K562 (cell line): ENCODE data around the gene IGSF3. TPM values are rescaled to one million over a fixed set of nuclear protein-coding genes. Genes with fewer than 3 reads are reported as not detected.
A peak's percentile ranks its signal among the peaks of the same experiment; 100 is the strongest.

Source experiments
- CREB1 ChIP-seq, 2 experiments: sonication (generic) in 1 of 2; formaldehyde crosslinking in 1 of 2; IDR thresholded peaks; 2 replicates each; pipeline versions ENCODE4 v1.6.1 to v1.8.0; 2012 to 2022; ENCODE audit warnings: inconsistent platforms in 1 of 2, mild to moderate bottlenecking in 1 of 2, missing genetic modification reagents in 1 of 2, moderate library complexity in 1 of 2
- ELF2 ChIP-seq: fragments of 250-450 bp; sonication (Bioruptor Pico); IDR thresholded peaks from 2 replicates; pipeline ENCODE4 v1.5.0; 2021; ENCODE audit warnings: mild to moderate bottlenecking
- FIP1L1 ChIP-seq: fragments of 200-400 bp; formaldehyde crosslinking; IDR thresholded peaks from 2 replicates; pipeline ENCODE4 v1.6.1; 2018; ENCODE audit warnings: mild to moderate bottlenecking, low read depth, low read length; ENCODE audit not compliant: poor library complexity, severe bottlenecking
- NCOR1 ChIP-seq: fragments of 450-650 bp; IDR thresholded peaks from 2 replicates; pipeline ENCODE4 v1.6.1; 2016; ENCODE audit warnings: mild to moderate bottlenecking, moderate library complexity
- NEUROD1 ChIP-seq: fragments of 150-350 bp; IDR thresholded peaks from 2 replicates; pipeline ENCODE4 v1.6.1; 2014; ENCODE audit warnings: borderline replicate concordance, low read length, low read depth; ENCODE audit not compliant: partially characterized antibody
- PCBP2 ChIP-seq: fragments of 200-400 bp; formaldehyde crosslinking; IDR thresholded peaks from 2 replicates; pipeline ENCODE4 v1.6.1; 2018; ENCODE audit warnings: low read length, low read depth, mild to moderate bottlenecking, moderate library complexity; ENCODE audit not compliant: poor library complexity, severe bottlenecking
- RFX5 ChIP-seq: IDR thresholded peaks from 2 replicates; pipeline ENCODE4 v1.6.1; 2011; ENCODE audit warnings: low read depth, mild to moderate bottlenecking, improper control_type of control experiment, low read length
- U2AF1 ChIP-seq: fragments of 200-400 bp; formaldehyde crosslinking; optimal IDR thresholded peaks from 2 replicates; pipeline ENCODE3; 2017; ENCODE audit warnings: mild to moderate bottlenecking, low read depth, low read length, moderate library complexity
- YY1 ChIP-seq, 3 experiments: IDR thresholded peaks; 2 replicates each; pipeline ENCODE4 v1.6.1; 2011; ENCODE audit warnings: low read length in 2 of 3, mild to moderate bottlenecking in 2 of 3, moderate library complexity in 2 of 3, borderline replicate concordance in 1 of 3, control low read depth in 1 of 3, low read depth in 1 of 3; ENCODE audit not compliant: insufficient read depth in 3 of 3, insufficient replicate concordance in 2 of 3, control insufficient read depth in 1 of 3, insufficient read length in 1 of 3; ENCODE audit errors: extremely low read depth in 1 of 3
- polyA plus RNA-seq, 8 experiments: library from polyadenylated mRNA; depleted of rRNA in 4 of 8; stranded (reverse) in 5 of 8; unstranded in 3 of 8; fragments of >200 nt; fragmentation: Nextera tagmentation in 2 of 8; fragmentation: Illumina TruSeq in 1 of 8; extraction: Ambion mirVana in 2 of 8; extraction: Trizol in 1 of 8; gene quantifications; 2 replicates each; pipeline versions ENCODE4 v1.2.1 to v1.2.3, GENCODE V29; 2011 to 2014; ENCODE audit warnings: inconsistent platforms in 1 of 8, missing spikeins in 1 of 8
- total RNA-seq, 7 experiments: library from RNA; depleted of rRNA in 6 of 7; stranded (reverse); fragments of >200 nt in 6 of 7; fragmentation: Illumina TruSeq in 2 of 7; extraction: Trizol in 2 of 7; gene quantifications; 2 replicates each; pipeline versions ENCODE4 v1.2.1 to v1.2.3, GENCODE V29; 2011 to 2021; ENCODE audit warnings: low replicate concordance in 1 of 7
- TF ChIP-seq, protein P1 (sequence below): fragments of 450-650 bp; IDR thresholded peaks from one replicate; pipeline ENCODE4 v1.6.1; 2018; ENCODE audit warnings: mild to moderate bottlenecking, moderate library complexity; ENCODE audit not compliant: partially characterized antibody
- TF ChIP-seq, protein P2 (sequence below): fragments of 150-350 bp; conservative IDR thresholded peaks from 2 replicates; pipeline ENCODE4 v1.6.1; 2014; ENCODE audit warnings: low read length
- TF ChIP-seq, protein P3 (sequence below): fragments of 450-650 bp; IDR thresholded peaks from 2 replicates; pipeline ENCODE4 v1.6.1; 2016; ENCODE audit warnings: missing biosample characterization, missing genetic modification characterization
- TF ChIP-seq, protein P4 (sequence below), 2 experiments: fragments of 450-650 bp in 1 of 2; IDR thresholded peaks; 2 replicates each; pipeline ENCODE4 v1.6.1; 2011 to 2017; ENCODE audit warnings: low read depth in 2 of 2, antibody characterized with exemption in 1 of 2, borderline replicate concordance in 1 of 2, low read length in 1 of 2, mild to moderate bottlenecking in 1 of 2, mixed read lengths in 1 of 2; ENCODE audit not compliant: control insufficient read depth in 1 of 2
- TF ChIP-seq, protein P5 (sequence below): fragments of 450-650 bp; formaldehyde crosslinking; IDR thresholded peaks from 2 replicates; pipeline ENCODE4 v1.4.0; 2020; ENCODE audit warnings: mild to moderate bottlenecking, moderate library complexity

Gene IGSF3
- total and polyA plus RNA-seq, 9 of the 15 experiments (the other 6 are each of a cell fraction or from before 2014, with no cell fraction given): 1.1 to 15.0 (median 8.3) TPM

DNA sequence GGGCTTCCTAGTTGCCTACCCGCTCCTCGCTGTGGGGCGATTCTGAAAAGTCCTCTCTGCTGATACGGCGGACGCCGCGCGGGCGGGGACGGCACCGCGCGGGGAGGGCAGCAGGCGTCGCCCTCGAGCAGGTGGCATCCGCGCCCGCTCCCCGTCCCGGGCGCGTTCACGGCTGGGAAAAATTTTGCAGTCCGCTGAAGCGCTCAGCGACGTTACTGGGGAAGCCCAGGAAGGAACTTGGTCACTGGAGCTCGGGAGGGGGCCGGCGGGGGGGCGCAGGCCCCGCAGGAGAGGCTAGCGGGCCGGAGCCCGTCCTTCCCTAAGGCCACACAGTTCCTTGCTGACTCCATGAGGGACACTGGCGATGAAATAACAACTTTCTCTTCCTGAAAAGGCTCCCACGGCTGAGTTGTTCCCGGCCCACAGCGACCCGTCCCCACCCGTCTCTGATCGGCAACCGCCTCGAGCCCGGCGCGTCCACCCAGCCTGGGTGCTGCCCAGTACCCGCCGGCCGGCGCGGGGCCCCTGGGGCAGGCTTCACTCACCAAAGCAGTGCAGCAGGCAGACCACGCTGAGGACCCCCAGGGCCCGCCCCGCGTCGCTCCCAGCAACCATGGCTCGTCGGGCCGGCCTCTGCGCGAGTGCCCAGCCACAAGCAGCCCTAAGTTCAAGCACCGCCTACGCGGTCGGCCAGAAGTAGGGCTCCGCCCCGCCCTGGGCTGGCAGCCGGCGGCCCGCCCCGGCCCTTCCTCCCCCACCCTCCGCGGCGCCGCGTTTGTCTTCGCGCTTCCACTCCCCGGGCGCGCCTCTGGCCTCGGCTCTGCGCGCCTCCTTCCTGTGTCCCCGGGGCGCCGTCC, 96.9 kb downstream of the IGSF3 start, which contains the start of gene CD58 (continued):
- TF ChIP-seq, protein P1, sequence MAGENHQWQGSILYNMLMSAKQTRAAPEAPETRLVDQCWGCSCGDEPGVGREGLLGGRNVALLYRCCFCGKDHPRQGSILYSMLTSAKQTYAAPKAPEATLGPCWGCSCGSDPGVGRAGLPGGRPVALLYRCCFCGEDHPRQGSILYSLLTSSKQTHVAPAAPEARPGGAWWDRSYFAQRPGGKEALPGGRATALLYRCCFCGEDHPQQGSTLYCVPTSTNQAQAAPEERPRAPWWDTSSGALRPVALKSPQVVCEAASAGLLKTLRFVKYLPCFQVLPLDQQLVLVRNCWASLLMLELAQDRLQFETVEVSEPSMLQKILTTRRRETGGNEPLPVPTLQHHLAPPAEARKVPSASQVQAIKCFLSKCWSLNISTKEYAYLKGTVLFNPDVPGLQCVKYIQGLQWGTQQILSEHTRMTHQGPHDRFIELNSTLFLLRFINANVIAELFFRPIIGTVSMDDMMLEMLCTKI: no peak
- TF ChIP-seq ELF2 (CRISPR knock-in tag): no peak
- TF ChIP-seq PCBP2: peak; percentile 35
- no peak for TF ChIP-seq RFX5
- TF ChIP-seq U2AF1: no peak
- TF ChIP-seq, protein P2, sequence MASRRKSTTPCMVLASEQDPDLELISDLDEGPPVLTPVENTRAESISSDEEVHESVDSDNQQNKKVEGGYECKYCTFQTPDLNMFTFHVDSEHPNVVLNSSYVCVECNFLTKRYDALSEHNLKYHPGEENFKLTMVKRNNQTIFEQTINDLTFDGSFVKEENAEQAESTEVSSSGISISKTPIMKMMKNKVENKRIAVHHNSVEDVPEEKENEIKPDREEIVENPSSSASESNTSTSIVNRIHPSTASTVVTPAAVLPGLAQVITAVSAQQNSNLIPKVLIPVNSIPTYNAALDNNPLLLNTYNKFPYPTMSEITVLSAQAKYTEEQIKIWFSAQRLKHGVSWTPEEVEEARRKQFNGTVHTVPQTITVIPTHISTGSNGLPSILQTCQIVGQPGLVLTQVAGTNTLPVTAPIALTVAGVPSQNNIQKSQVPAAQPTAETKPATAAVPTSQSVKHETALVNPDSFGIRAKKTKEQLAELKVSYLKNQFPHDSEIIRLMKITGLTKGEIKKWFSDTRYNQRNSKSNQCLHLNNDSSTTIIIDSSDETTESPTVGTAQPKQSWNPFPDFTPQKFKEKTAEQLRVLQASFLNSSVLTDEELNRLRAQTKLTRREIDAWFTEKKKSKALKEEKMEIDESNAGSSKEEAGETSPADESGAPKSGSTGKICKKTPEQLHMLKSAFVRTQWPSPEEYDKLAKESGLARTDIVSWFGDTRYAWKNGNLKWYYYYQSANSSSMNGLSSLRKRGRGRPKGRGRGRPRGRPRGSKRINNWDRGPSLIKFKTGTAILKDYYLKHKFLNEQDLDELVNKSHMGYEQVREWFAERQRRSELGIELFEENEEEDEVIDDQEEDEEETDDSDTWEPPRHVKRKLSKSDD: 0 out of 2 replicates have a peak, but pooled peaks have one; percentile 10
- TF ChIP-seq, protein P3, sequence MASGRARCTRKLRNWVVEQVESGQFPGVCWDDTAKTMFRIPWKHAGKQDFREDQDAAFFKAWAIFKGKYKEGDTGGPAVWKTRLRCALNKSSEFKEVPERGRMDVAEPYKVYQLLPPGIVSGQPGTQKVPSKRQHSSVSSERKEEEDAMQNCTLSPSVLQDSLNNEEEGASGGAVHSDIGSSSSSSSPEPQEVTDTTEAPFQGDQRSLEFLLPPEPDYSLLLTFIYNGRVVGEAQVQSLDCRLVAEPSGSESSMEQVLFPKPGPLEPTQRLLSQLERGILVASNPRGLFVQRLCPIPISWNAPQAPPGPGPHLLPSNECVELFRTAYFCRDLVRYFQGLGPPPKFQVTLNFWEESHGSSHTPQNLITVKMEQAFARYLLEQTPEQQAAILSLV: no peak
- TF ChIP-seq, protein P4, sequence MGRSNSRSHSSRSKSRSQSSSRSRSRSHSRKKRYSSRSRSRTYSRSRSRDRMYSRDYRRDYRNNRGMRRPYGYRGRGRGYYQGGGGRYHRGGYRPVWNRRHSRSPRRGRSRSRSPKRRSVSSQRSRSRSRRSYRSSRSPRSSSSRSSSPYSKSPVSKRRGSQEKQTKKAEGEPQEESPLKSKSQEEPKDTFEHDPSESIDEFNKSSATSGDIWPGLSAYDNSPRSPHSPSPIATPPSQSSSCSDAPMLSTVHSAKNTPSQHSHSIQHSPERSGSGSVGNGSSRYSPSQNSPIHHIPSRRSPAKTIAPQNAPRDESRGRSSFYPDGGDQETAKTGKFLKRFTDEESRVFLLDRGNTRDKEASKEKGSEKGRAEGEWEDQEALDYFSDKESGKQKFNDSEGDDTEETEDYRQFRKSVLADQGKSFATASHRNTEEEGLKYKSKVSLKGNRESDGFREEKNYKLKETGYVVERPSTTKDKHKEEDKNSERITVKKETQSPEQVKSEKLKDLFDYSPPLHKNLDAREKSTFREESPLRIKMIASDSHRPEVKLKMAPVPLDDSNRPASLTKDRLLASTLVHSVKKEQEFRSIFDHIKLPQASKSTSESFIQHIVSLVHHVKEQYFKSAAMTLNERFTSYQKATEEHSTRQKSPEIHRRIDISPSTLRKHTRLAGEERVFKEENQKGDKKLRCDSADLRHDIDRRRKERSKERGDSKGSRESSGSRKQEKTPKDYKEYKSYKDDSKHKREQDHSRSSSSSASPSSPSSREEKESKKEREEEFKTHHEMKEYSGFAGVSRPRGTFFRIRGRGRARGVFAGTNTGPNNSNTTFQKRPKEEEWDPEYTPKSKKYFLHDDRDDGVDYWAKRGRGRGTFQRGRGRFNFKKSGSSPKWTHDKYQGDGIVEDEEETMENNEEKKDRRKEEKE (IDR thresholded peaks at IDR 0.05; ENCODE audit: borderline replicate concordance in 1 of 2, control insufficient read depth in 1 of 2, low read depth in 2 of 2, low read length in 1 of 2): no peak
- TF ChIP-seq CREB1 (IDR thresholded peaks at IDR 0.05): peak; percentile 45
- TF ChIP-seq CREB1 (CRISPR knock-in tag; IDR thresholded peaks at IDR 0.05): no peak; the same call in 1 of the 2 replicates
- TF ChIP-seq YY1 (IDR thresholded peaks at IDR 0.05; ENCODE audit: borderline replicate concordance in 1 of 3, control insufficient read depth in 1 of 3, extremely low read depth in 1 of 3, insufficient read depth in 3 of 3, insufficient read length in 1 of 3, insufficient replicate concordance in 2 of 3, low read depth in 1 of 3, low read length in 2 of 3): peak in 2 of 3 experiments; percentile 80 to 82
- TF ChIP-seq FIP1L1: peak; percentile 45
- peak; percentile 18 for TF ChIP-seq NEUROD1
- TF ChIP-seq NCOR1: peak; percentile 10; the same call in 1 of the 2 replicates
- TF ChIP-seq, protein P5, sequence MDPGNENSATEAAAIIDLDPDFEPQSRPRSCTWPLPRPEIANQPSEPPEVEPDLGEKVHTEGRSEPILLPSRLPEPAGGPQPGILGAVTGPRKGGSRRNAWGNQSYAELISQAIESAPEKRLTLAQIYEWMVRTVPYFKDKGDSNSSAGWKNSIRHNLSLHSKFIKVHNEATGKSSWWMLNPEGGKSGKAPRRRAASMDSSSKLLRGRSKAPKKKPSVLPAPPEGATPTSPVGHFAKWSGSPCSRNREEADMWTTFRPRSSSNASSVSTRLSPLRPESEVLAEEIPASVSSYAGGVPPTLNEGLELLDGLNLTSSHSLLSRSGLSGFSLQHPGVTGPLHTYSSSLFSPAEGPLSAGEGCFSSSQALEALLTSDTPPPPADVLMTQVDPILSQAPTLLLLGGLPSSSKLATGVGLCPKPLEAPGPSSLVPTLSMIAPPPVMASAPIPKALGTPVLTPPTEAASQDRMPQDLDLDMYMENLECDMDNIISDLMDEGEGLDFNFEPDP (CRISPR knock-in tag): no peak
